Bronchial epithelial cell (primary cell): ENCODE results near the gene TRPM3. TPM values are rescaled to one million over a fixed set of nuclear protein-coding genes. Genes with fewer than 3 reads are reported as not detected.

ENCODE experiments used
- DNase-seq: peaks from one replicate; pipeline ENCODE4 v3.0.0-alpha.2; 2010; ENCODE audit warnings: low read depth
- FAIRE-seq: peaks from 2 replicates; lab custom pipeline; 2011; peaks lifted over from hg19 to GRCh38; lab: Jason Lieb, UNC
- H3K27me3 ChIP-seq: 2 replicates; pipeline ENCODE4 v1.5.1; 2011; ENCODE audit warnings: low read length; ENCODE audit not compliant: control insufficient read depth, insufficient read depth
- H3K36me3 ChIP-seq: 2 replicates; pipeline ENCODE4 v1.5.1; 2011; ENCODE audit warnings: low read length; ENCODE audit not compliant: control insufficient read depth, insufficient read depth
- H3K4me3 ChIP-seq: 2 replicates; pipeline ENCODE4 v1.5.1; 2011; ENCODE audit warnings: mild to moderate bottlenecking, low read depth, low read length, control low read depth
- CTCF ChIP-seq: IDR thresholded peaks from 2 replicates; pipeline ENCODE4 v1.5.1; 2011; ENCODE audit warnings: mild to moderate bottlenecking, moderate library complexity, low read length, control low read depth, inconsistent platforms; ENCODE audit not compliant: insufficient read depth, severe bottlenecking
- total RNA-seq: library from RNA; depleted of rRNA; stranded (reverse); fragments of >200 nt; gene quantifications from 2 replicates; pipeline ENCODE4 v1.2.1, GENCODE V29; 2014

TRPM3 gene
- total RNA-seq, 1 donor from 2014 or later: not detected

GRCh38 chr9:71001780-71002386, 119.5 kb downstream of the TRPM3 start:
- FAIRE-seq (peak; percentile 75), DNase-seq (peak; percentile 56)
- peak; percentile 81 for TF ChIP-seq CTCF
- no peak overlapping the region for H3K4me3 ChIP-seq
- H3K36me3 ChIP-seq: no peaks in the 10 kb centered on the region
- H3K27me3 ChIP-seq: no peaks in the 10 kb centered on the region

GRCh38 chr9:70998962-70999361, 122.5 kb downstream of the TRPM3 start:
- Histone ChIP-seq H3K4me3 (no peak overlapping the region), H3K27me3 (no peaks in the 10 kb centered on the region), H3K36me3 (no peaks in the 10 kb centered on the region)
- FAIRE-seq: no peak
- DNase-seq: no peak
- TF ChIP-seq CTCF: no peak

GRCh38 chr9:70995511-70995910, 125.9 kb downstream of the TRPM3 start:
- Histone ChIP-seq H3K4me3 (no peak overlapping the region), H3K36me3 (no peaks in the 10 kb centered on the region), H3K27me3 (no peaks in the 10 kb centered on the region)
- TF ChIP-seq CTCF: no peak
- DNase-seq (no peak), FAIRE-seq (no peak)

- H3K27me3 ChIP-seq: no peaks in the 10 kb centered on the region
- DNase-seq: no peak
- H3K36me3 ChIP-seq: no peaks in the 10 kb centered on the region
- FAIRE-seq: no peak
- TF ChIP-seq CTCF: no peak
- H3K4me3 ChIP-seq: no peak overlapping the region
Measured at GRCh38 chr9:70994582-70994981, 126.8 kb downstream of the TRPM3 start.

- H3K4me3 ChIP-seq: no peak overlapping the region
- FAIRE-seq (no peak), DNase-seq (no peak)
- H3K27me3 ChIP-seq: no peaks in the 10 kb centered on the region
- no peak for TF ChIP-seq CTCF
- H3K36me3 ChIP-seq: no peaks in the 10 kb centered on the region
Measured at GRCh38 chr9:70988551-70988950, 132.9 kb downstream of the TRPM3 start.

- no peaks in the 10 kb centered on the region for H3K36me3 ChIP-seq
- DNase-seq: no peak
Measured at GRCh38 chr9:70987986-70988385, 133.4 kb downstream of the TRPM3 start.

More at GRCh38 chr9:70987986-70988385, 133.4 kb downstream of the TRPM3 start:
- no peak for FAIRE-seq
- no peak overlapping the region for H3K4me3 ChIP-seq
- H3K27me3 ChIP-seq: no peaks in the 10 kb centered on the region
- TF ChIP-seq CTCF: no peak
